Measurements from ENCODE around the gene HMGCS1.
A peak's percentile ranks its signal among the peaks of the same experiment; 100 is the strongest.
"Not testable (repeated sequence)": the region's sequence is repeated elsewhere in the genome, so short reads cannot be mapped to it uniquely, and the experiment has no call there.

The HMGCS1 gene

GRCh38 chr5:43313035-43313853, at the start of gene HMGCS1:
HMGCS1 (minus strand) TSS chr5:43313412; CDS start chr5:43298965, 14,447 bp downstream.
- DNase-seq (ENCODE audit: low spot score): peak; percentile 97

GRCh38 chr5:43358726-43359125, 45.5 kb upstream of the HMGCS1 start:
- DNase-seq (ENCODE audit: low spot score): no peak

GRCh38 chr5:43358301-43358700, 45.1 kb upstream of the HMGCS1 start:
- DNase-seq (ENCODE audit: low spot score): no peak

GRCh38 chr5:43357878-43358281, 44.7 kb upstream of the HMGCS1 start:
- DNase-seq (ENCODE audit: low spot score): no peak

GRCh38 chr5:43357067-43357466, 43.9 kb upstream of the HMGCS1 start:
- DNase-seq (ENCODE audit: low spot score): no peak

- no peak for DNase-seq (ENCODE audit: low spot score)
These were observed 41.6 kb upstream of the HMGCS1 start for GRCh38 chr5:43354774-43355173.

- DNase-seq (ENCODE audit: low spot score): no peak
These were observed 40.5 kb upstream of the HMGCS1 start for GRCh38 chr5:43353668-43354067.

- DNase-seq (ENCODE audit: low spot score): no peak
These were observed 39.7 kb upstream of the HMGCS1 start for GRCh38 chr5:43352915-43353314.

- no peak for DNase-seq (ENCODE audit: low spot score)
These were observed 38.9 kb upstream of the HMGCS1 start for GRCh38 chr5:43352131-43352530.

GRCh38 chr5:43348861-43349363, 35.7 kb upstream of the HMGCS1 start:
- no peak for DNase-seq (ENCODE audit: low spot score)

- peak; percentile 23 for DNase-seq (ENCODE audit: low spot score)
These were observed 35.0 kb upstream of the HMGCS1 start for GRCh38 chr5:43348207-43348606.

GRCh38 chr5:43338862-43339261, 25.6 kb upstream of the HMGCS1 start:
- no peak for DNase-seq (ENCODE audit: low spot score)

GRCh38 chr5:43336159-43336558, 22.9 kb upstream of the HMGCS1 start:
- no peak for DNase-seq (ENCODE audit: low spot score)

- DNase-seq (ENCODE audit: low spot score): no peak
These were observed 22.5 kb upstream of the HMGCS1 start for GRCh38 chr5:43335681-43336080.

GRCh38 chr5:43332401-43332800, 19.2 kb upstream of the HMGCS1 start:
- no peak for DNase-seq (ENCODE audit: low spot score)

GRCh38 chr5:43325624-43326023, 12.4 kb upstream of the HMGCS1 start:
- DNase-seq (ENCODE audit: low spot score): not testable (repeated sequence)

- DNase-seq (ENCODE audit: low spot score): not testable (repeated sequence)
These were observed 10.3 kb upstream of the HMGCS1 start for GRCh38 chr5:43323488-43323887.

GRCh38 chr5:43320846-43321245, 7.6 kb upstream of the HMGCS1 start:
- no peak for DNase-seq (ENCODE audit: low spot score)

- DNase-seq (ENCODE audit: low spot score): no peak
These were observed 3.2 kb upstream of the HMGCS1 start for GRCh38 chr5:43316421-43316820.

- DNase-seq (ENCODE audit: low spot score): no peak
These were observed 2.5 kb upstream of the HMGCS1 start for GRCh38 chr5:43315682-43316081.

- no peak for DNase-seq (ENCODE audit: low spot score)
These were observed 2.1 kb upstream of the HMGCS1 start for GRCh38 chr5:43315263-43315662.

- DNase-seq (ENCODE audit: low spot score): no peak
These were observed 1.5 kb upstream of the HMGCS1 start for GRCh38 chr5:43314724-43315123.

- DNase-seq (ENCODE audit: low spot score): peak; percentile 14
These were observed 744 bp upstream of the HMGCS1 start for GRCh38 chr5:43313854-43314457.

GRCh38 chr5:43312699-43313034, 545 bp downstream of the HMGCS1 start:
- DNase-seq (ENCODE audit: low spot score): no peak

All from iPS-NIHi11 (cell line).